ENCODE measurements around the gene EYS. TPM values are rescaled to one million over a fixed set of nuclear protein-coding genes. Genes with fewer than 3 reads are reported as not detected.

EYS gene
- total RNA-seq, 1 donor from 2014 or later: 1.0 TPM

DNA sequence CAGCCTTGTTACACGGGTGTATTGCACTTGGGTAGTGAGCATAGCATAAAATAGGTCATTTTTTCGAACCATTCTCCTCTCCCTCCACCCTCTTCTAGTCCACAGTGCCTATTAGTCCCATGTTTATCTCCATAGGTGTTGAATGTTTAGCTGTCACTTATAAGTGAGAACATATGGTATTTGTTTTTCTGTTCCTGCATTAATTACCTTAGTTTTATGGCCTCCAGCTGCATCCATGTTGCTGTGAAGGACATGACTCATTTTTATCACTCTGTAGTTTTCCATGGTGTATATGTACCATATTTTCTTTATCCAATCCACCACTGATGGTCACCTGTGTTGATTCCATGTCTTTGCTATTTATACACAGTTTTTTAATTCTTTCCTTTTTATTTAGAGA is 889.5 kb downstream of the EYS start:
- no peak for DNase-seq

DNA sequence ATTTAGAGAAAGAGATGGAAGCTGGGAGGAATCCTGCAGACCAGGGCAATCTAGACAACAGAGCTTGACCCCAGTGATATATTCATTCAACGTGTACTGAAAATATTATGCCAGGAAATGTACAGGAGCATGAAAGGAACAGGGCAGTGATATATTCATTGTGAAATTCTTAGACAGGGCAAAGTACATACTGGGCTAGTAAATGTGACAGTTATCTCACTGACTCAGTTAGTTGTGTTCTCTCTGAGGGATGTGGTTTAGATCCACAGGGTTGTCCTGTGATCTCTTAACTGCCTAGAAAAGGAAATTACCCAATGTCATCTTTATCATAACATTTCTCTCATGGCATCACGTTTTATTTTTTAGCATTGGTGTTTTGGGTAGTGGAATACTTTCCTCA is 891.3 kb downstream of the EYS start:
- DNase-seq: no peak

GRCh38 chr6:64812138-64812537 is 894.9 kb downstream of the EYS start:
- no peak for DNase-seq

DNA sequence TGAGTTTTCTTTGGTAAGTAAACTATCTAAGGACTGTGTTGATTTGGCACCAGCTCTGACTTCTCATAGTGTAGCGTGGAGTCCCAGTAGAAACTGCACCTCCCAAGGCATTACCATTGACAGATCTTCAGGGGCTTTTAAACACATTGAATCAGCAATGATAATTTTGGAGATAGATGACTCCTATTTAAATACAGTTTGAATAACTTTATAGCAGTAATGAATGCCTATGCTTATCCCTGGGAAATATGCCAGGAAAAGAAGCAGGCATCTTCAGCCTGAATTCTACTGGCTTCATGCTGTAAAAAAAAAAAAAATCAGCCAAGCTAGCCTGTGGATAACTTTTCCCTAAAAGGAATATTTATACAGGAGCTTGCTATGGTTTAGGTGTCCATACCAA is 895.9 kb downstream of the EYS start:
- peak; percentile 1 for DNase-seq

GRCh38 chr6:64807785-64808184 is 899.2 kb downstream of the EYS start:
- no peak for DNase-seq

DNA sequence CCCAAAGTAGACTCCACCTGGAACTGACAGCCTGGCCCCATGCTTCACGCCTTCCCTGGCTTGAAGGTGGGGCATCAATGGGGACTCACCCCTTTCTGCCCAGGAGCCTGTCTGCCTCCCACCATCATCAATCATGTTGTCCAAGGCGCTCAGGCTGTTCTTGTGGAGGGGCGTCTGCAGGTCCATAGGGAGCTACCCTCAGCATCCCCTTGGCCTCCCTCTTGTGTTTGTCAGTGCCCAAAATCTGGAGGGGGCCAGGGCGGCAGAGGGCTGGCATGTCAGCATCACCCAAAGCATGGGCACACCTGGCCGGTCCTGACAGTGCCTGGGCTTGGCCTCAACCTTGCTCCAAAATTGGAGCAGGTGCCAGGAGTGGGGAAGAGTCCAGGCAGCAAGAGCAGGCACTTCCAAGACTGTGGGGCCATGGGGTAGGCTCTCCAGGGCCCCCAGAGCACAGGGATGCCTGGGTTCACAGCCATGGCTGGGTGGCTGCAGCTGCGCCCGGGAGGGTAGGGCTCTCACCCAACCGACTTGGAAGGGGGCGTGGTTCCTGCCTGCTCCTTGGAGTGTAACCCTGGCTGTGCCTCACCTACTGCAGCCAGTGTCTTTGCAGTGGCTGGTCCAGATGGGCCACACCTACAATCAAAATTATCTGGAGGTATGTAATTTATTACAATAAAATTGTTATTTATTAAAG is 903.4 kb downstream of the EYS start:
- DNase-seq: no peak

GRCh38 chr6:64792534-64792933 is 914.5 kb downstream of the EYS start:
- DNase-seq: no peak

GRCh38 chr6:64789476-64789875 is 917.5 kb downstream of the EYS start:
- no peak for DNase-seq

GRCh38 chr6:64786736-64787135 is 920.3 kb downstream of the EYS start:
- no peak for DNase-seq

DNA sequence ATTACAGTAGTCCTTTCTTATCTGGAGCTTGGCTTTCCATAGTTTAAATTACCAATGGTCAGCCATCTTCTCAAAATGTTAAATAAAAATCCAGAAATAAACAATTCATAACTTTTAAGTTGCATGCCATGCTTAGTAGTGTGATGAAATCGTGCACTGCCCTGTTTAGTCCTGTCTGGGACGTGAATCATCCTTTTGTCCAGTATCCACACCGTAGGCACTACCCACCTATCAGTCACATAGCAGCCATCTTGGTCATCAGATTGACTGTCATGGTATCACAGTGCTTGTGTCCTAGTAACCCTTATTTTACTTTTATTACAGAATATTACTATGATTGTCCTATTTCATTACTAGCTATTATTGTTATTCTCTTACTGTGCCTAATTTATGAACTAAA is 924.1 kb downstream of the EYS start:
- DNase-seq: no peak

DNA sequence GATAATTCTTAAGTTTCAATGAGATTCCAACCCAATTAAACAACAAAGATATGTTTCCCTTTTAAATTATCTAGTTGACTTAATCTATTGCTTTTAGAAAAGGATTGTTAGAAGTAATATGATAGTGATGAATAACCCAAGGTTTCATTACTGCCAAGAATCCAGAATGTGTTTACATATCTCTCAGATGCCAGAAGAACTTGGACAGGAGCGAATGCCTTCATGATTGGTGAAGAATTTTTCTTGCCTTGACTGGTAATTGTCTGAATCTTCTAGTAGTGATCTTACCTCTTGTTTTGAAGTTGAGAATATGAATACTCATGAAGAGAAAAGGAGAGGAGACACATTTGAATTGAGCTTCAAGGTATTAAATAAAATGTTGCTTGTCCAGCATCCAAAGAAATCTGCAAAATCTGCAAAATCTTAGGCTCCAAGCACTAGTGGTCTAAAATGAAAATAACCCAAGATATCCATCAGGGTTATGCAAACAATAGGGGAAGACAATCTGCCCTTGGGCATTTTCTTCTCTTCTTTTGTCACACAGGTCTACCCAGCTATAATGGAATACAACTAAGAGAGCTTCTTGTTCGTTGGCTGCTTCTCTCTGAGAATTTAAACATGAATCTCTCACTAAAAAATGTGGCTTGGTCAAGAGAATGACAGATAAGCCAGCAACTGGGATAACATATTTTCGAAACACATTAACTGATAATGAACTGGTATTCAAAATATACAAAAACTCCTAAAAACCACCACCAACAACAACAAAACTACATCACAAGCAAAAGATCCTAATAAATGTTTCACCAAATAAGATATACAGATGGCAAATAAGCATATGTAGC is 928.9 kb downstream of the EYS start:
- DNase-seq: no peak

DNA sequence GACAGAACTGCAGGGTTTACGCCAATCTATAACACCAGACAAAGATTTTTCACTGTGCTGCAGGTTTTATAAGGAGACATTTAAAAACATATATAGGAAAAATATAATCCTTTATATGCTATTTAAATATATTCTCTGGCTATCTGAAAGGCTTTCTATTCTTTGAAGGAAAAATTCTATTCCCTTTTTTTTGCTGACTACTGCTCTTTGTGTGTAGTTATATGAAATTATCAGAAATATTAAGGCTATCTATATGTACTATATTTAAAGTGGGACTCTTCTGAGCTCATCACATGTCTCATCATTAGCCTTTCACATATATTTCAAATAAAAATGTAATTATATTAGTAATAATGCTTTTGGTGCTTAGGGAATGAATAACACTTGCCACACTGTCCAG is 930.7 kb downstream of the EYS start:
- DNase-seq: no peak

- no peak for DNase-seq
Measured at GRCh38 chr6:64774881-64775280, 932.1 kb downstream of the EYS start.

DNA sequence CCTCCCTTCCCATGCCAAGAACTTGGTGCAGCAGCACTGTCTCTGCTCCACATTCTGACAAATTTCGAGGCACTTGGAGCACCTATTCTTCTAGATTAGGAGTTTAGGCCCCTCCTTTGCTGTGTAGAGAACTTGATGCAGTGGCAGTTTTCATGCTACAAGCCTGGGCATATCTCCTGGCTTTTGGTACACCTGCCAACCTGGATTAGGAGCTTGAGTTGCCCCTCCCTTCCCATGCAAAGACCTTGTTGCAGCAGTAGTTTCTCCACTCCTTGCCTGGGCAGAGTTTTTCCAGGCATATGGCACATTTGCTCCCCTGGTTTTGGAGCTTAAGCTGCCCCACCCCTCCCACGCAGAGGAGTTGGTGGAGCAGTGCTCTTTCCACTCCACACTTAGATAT is 956.1 kb downstream of the EYS start:
- peak; percentile 3 for DNase-seq

- no peak for DNase-seq
Measured at GRCh38 chr6:64737418-64737817, 969.6 kb downstream of the EYS start.

DNA sequence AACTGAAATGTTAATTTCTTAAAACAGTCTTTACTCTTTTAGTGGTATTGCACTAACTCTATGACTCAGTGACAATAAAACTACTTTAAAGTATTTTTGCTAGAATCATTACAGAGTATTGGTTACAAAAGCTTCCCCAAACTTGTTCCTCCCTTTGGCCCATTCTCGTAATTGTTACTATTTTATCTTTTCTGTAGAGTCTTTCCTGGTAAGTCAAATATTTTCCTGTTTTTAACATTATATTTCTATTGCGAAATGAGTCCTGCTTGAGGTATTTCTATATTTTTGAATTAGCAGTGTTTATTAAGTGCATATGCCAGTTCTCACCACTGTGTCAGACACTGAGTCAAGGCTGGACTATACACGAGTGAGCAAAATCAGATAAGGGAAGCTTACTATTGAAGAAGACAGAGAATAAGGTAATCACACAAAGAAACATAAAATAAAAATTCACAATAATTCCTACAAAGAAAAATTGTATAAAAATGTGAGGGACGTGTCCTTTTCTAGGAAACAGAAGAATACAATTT is 970.5 kb downstream of the EYS start:
- no peak for DNase-seq

- DNase-seq: no peak
Measured at GRCh38 chr6:64733433-64733832, 973.6 kb downstream of the EYS start.

GRCh38 chr6:64732888-64733287 is 974.1 kb downstream of the EYS start:
- DNase-seq: no peak

GRCh38 chr6:64729522-64729921 is 977.5 kb downstream of the EYS start:
- no peak for DNase-seq

GRCh38 chr6:64727075-64727474 is 980.0 kb downstream of the EYS start:
- no peak for DNase-seq

- no peak for DNase-seq
Measured at GRCh38 chr6:64724091-64724490, 982.9 kb downstream of the EYS start.

- DNase-seq: no peak
Measured at GRCh38 chr6:64723327-64724058, 983.5 kb downstream of the EYS start.

DNA sequence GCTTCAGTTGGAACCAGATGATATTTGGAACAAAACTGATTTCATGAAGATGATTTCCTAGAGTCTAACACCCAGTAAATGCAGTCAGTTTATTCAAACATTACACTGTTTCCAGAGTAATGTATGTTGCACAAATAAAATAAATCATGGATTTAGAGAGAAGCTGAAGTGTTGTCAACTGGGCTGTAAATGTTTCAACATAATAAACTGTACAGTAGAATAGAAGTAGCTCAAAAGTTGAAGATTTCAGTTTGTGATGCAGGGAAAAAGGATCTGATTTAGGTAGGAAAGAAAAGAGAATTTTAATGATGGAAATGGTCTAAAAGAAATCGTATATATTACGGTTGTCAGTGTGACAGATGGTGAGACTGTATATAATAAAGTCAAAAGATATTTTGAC is 985.2 kb downstream of the EYS start:
- DNase-seq: no peak

Data from tongue (tissue), 2 donors.